Esophagus squamous epithelium (tissue), 4 donors: Measurements from ENCODE around the gene MVK.

Source experiments
- POLR2A ChIP-seq, 4 donors: fragments of 450-650 bp; IDR thresholded peaks; one replicate each; pipeline ENCODE4 v1.6.1; 2017; ENCODE audit warnings: antibody characterized with exemption in 4 of 4, mild to moderate bottlenecking in 4 of 4, moderate library complexity in 3 of 4
- TF ChIP-seq, protein P1 (sequence below), 6 experiments: fragments of 450-650 bp in 4 of 6; fragments of 200-600 bp in 2 of 6; sonication (generic) in 2 of 6; IDR thresholded peaks; one replicate each; pipeline ENCODE4 v1.5.1; 2016 to 2019; ENCODE audit warnings: antibody characterized with exemption in 6 of 6, mild to moderate bottlenecking in 4 of 6, moderate library complexity in 4 of 6

DNA sequence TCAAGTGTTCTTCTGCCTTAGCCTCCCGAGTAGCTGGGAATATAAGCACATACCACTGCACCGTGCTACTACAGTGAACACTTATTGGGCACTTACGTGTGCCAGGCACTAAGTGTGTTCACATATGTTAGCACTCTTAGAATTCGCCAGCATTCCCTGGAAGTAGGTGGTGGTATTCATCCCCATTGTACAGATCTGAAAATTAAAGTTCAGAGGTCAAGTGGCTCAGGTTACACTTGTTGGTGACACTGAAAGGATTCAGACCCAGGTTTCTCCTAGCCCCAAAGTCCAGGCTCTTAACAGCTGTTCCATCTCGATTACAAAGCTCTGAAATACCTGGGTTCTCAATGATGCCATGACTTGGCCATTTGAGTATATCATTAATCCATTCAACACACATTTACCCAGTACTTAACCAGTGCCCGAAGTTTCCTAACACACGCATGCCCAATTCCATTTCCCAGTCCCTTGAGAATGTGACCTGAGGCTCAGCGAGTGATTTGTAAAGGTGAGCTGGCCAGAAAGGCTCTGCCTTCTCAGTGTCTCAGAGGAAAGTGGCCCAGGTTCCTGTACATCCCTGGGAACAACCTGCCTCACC is 4.8 kb downstream of the MVK start:
- TF ChIP-seq, protein P1, sequence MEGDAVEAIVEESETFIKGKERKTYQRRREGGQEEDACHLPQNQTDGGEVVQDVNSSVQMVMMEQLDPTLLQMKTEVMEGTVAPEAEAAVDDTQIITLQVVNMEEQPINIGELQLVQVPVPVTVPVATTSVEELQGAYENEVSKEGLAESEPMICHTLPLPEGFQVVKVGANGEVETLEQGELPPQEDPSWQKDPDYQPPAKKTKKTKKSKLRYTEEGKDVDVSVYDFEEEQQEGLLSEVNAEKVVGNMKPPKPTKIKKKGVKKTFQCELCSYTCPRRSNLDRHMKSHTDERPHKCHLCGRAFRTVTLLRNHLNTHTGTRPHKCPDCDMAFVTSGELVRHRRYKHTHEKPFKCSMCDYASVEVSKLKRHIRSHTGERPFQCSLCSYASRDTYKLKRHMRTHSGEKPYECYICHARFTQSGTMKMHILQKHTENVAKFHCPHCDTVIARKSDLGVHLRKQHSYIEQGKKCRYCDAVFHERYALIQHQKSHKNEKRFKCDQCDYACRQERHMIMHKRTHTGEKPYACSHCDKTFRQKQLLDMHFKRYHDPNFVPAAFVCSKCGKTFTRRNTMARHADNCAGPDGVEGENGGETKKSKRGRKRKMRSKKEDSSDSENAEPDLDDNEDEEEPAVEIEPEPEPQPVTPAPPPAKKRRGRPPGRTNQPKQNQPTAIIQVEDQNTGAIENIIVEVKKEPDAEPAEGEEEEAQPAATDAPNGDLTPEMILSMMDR (IDR thresholded peaks at IDR 0.05), result no peak
- no peak for TF ChIP-seq POLR2A (IDR thresholded peaks at IDR 0.05)
